Parathyroid adenoma (tissue), 2 donors: ENCODE measurements around the gene NADK2.

Source experiments
- H2AFZ ChIP-seq: fragments of 300-600 bp; sonication (generic); one replicate; pipeline ENCODE4 v1.7.0; 2017; ENCODE audit warnings: antibody characterized with exemption, mild to moderate bottlenecking
- H3K27ac ChIP-seq: fragments of 300-600 bp; sonication (generic); one replicate; pipeline ENCODE4 v1.7.0; 2017
- H3K27me3 ChIP-seq: fragments of 300-600 bp; sonication (generic); one replicate; pipeline ENCODE4 v1.7.0; 2017; ENCODE audit warnings: low read length; ENCODE audit not compliant: control insufficient read depth, insufficient read depth
- H3K36me3 ChIP-seq: fragments of 300-600 bp; sonication (generic); one replicate; pipeline ENCODE4 v1.7.0; 2017; ENCODE audit warnings: low read length; ENCODE audit not compliant: control insufficient read depth, insufficient read depth
- H3K4me1 ChIP-seq: fragments of 300-600 bp; sonication (generic); one replicate; pipeline ENCODE4 v1.7.0; 2017; ENCODE audit warnings: control low read depth
- H3K4me2 ChIP-seq: fragments of 300-600 bp; sonication (generic); one replicate; pipeline ENCODE4 v1.7.0; 2017; ENCODE audit warnings: low read length
- H3K4me3 ChIP-seq: fragments of 300-600 bp; sonication (generic); one replicate; pipeline ENCODE4 v1.7.0; 2017; ENCODE audit warnings: low read depth, low read length
- H3K79me2 ChIP-seq: fragments of 300-600 bp; sonication (generic); one replicate; pipeline ENCODE4 v1.7.0; 2017; ENCODE audit warnings: control low read depth
- H3K9ac ChIP-seq: fragments of 300-600 bp; sonication (generic); one replicate; pipeline ENCODE4 v1.7.0; 2017; ENCODE audit warnings: mild to moderate bottlenecking
- H3K9me3 ChIP-seq: fragments of 300-600 bp; sonication (generic); one replicate; pipeline ENCODE4 v1.7.0; 2017; ENCODE audit warnings: low read length; ENCODE audit not compliant: control insufficient read depth
- CTCF ChIP-seq: fragments of 300-600 bp; sonication (generic); IDR thresholded peaks from one replicate; pipeline ENCODE4 v1.7.0; 2017; ENCODE audit warnings: antibody characterized with exemption, mild to moderate bottlenecking
- donor health status: primary hyperparathyroidism.

The NADK2 gene

GRCh38 chr5:36264202-36264760, 22.6 kb upstream of the NADK2 start:
- no peaks in the 10 kb centered on the region for H3K9me3 ChIP-seq
- no peak overlapping the region for H3K4me2 ChIP-seq
- TF ChIP-seq CTCF, result no peak
- no peak overlapping the region for H3K9ac ChIP-seq
- H3K79me2 ChIP-seq, result no peaks in the 10 kb centered on the region
- no peaks in the 10 kb centered on the region for H3K36me3 ChIP-seq
- H3K27ac ChIP-seq, result no peak overlapping the region
- no peaks in the 10 kb centered on the region for H3K27me3 ChIP-seq
- H3K4me3 ChIP-seq, result no peak overlapping the region
- H2AFZ ChIP-seq, result no peak overlapping the region
- H3K4me1 ChIP-seq, result no peaks in the 10 kb centered on the region

GRCh38 chr5:36261186-36261585, 19.5 kb upstream of the NADK2 start:
- Histone ChIP-seq H3K79me2 (no peaks in the 10 kb centered on the region), H3K4me2 (no peak overlapping the region), H3K27ac (no peak overlapping the region), H3K9ac (no peak overlapping the region), H3K9me3 (no peaks in the 10 kb centered on the region), H2AFZ (no peak overlapping the region), H3K27me3 (no peaks in the 10 kb centered on the region), H3K36me3 (no peaks in the 10 kb centered on the region), H3K4me1 (no peaks in the 10 kb centered on the region), H3K4me3 (no peak overlapping the region)
- TF ChIP-seq CTCF, result no peak

- Histone ChIP-seq H3K4me2 (no peak overlapping the region), H3K4me1 (no peaks in the 10 kb centered on the region), H3K27ac (no peak overlapping the region), H2AFZ (no peak overlapping the region), H3K79me2 (no peaks in the 10 kb centered on the region), H3K27me3 (no peaks in the 10 kb centered on the region), H3K4me3 (no peak overlapping the region), H3K9me3 (no peaks in the 10 kb centered on the region), H3K9ac (no peak overlapping the region), H3K36me3 (no peaks in the 10 kb centered on the region)
- TF ChIP-seq CTCF, result no peak
These were observed 11.8 kb upstream of the NADK2 start for GRCh38 chr5:36253575-36253974.

- no peak overlapping the region for H3K4me2 ChIP-seq
- H3K4me1 ChIP-seq, result no peaks in the 10 kb centered on the region
- H3K27ac ChIP-seq, result no peak overlapping the region
- H3K9me3 ChIP-seq, result no peaks in the 10 kb centered on the region
- no peak overlapping the region for H2AFZ ChIP-seq
- H3K36me3 ChIP-seq, result no peaks in the 10 kb centered on the region
- H3K27me3 ChIP-seq, result no peaks in the 10 kb centered on the region
- no peaks in the 10 kb centered on the region for H3K79me2 ChIP-seq
- no peak overlapping the region for H3K9ac ChIP-seq
- H3K4me3 ChIP-seq, result no peak overlapping the region
- no peak for TF ChIP-seq CTCF
These were observed 11.1 kb upstream of the NADK2 start for GRCh38 chr5:36252722-36253365.

- TF ChIP-seq CTCF, result no peak
- Histone ChIP-seq H3K4me2 (no peak overlapping the region), H3K4me3 (no peak overlapping the region), H3K4me1 (no peaks in the 10 kb centered on the region), H3K36me3 (no peaks in the 10 kb centered on the region), H3K9me3 (no peaks in the 10 kb centered on the region), H3K9ac (no peak overlapping the region), H3K27me3 (no peaks in the 10 kb centered on the region), H3K79me2 (no peaks in the 10 kb centered on the region), H3K27ac (no peak overlapping the region), H2AFZ (no peak overlapping the region)
These were observed 9.5 kb upstream of the NADK2 start for GRCh38 chr5:36251218-36251617.
